Measurements from ENCODE around the gene DMXL2. TPM values are rescaled to one million over a fixed set of nuclear protein-coding genes. Genes with fewer than 3 reads are reported as not detected.
A peak's percentile ranks its signal among the peaks of the same experiment; 100 is the strongest.

Gene DMXL2
- total and polyA plus RNA-seq, 9 of the 15 experiments (the other 6 are each of a cell fraction or from before 2014, with no cell fraction given): 9.3 to 57.7 (median 30.7) TPM

GRCh38 chr15:51516291-51516690 lies 106.3 kb downstream of the DMXL2 start (continued):
- no peak for TF ChIP-seq SFPQ (IDR thresholded peaks at IDR 0.05; ENCODE audit: low read depth, low read length)
- TF ChIP-seq NR0B1 (IDR thresholded peaks at IDR 0.05; ENCODE audit: partially characterized antibody): no peak

- Histone ChIP-seq H3K36me3 (ENCODE audit: control insufficient read depth, insufficient read depth, low read length) (peaks cover 18% of the 10 kb centered on the region; the same call in 1 of the 3 replicates), H3K4me1 (replicated peaks in 1 of 2; ENCODE audit: control insufficient read depth in 2 of 2, insufficient read depth in 2 of 2, low read length in 2 of 2) (no peaks in the 10 kb centered on the region), H3K27ac (ENCODE audit: extremely low read depth, low read depth, low read length) (no peak overlapping the region), H3K27me3 (ENCODE audit: control insufficient read depth in 2 of 2, insufficient read depth in 2 of 2, low read length in 2 of 2) (no peaks in the 10 kb centered on the region), H3K9me1 (ENCODE audit: control insufficient read depth, insufficient read depth, low read length) (no peaks in the 10 kb centered on the region), H3K4me2 (ENCODE audit: insufficient read depth, low read length) (no peak overlapping the region), H3K79me2 (ENCODE audit: control insufficient read depth, insufficient read depth, low read length) (no peaks in the 10 kb centered on the region), H4K20me1 (replicated peaks; ENCODE audit: control insufficient read depth, insufficient read depth, low read length) (no peaks in the 10 kb centered on the region), H2AFZ (ENCODE audit: low read depth, low read length) (no peak overlapping the region), H3K9ac (ENCODE audit: insufficient read depth in 1 of 2, low read depth in 2 of 2, low read length in 2 of 2) (no peak overlapping the region), H3K9me3 (replicated peaks; ENCODE audit: control insufficient read depth, insufficient read depth, low read depth, low read length) (no peaks in the 10 kb centered on the region), H3K4me3 (no peak overlapping the region)
- FAIRE-seq: peak; percentile 64
- ATAC-seq: no peak
- no peak for DNase-seq (ENCODE audit: extremely low read depth in 1 of 4, low spot score in 3 of 4)
- intact Hi-C loops (cut with micrococcal nuclease) (no loop called here), in situ Hi-C loops (cut with MboI) (no loop called here)
- ChIA-PET CTCF (ENCODE audit: low intra/inter-chr PET ratio) (no interaction called here), POLR2A (no interaction called here)
- TF ChIP-seq DMBX1 (CRISPR knock-in tag; IDR thresholded peaks at IDR 0.05; ENCODE audit: borderline replicate concordance) (no peak), ZNF668 (CRISPR knock-in tag; IDR thresholded peaks at IDR 0.05) (no peak), ELF1 (tag; IDR thresholded peaks at IDR 0.05) (no peak), NR1H2 (CRISPR knock-in tag; IDR thresholded peaks at IDR 0.05) (no peak), ZNF212 (CRISPR knock-in tag; IDR thresholded peaks at IDR 0.05) (no peak), ZC3H4 (CRISPR knock-in tag; IDR thresholded peaks at IDR 0.05; ENCODE audit: borderline replicate concordance) (no peak)
- no TSS peak for BruUV-seq (replicated peaks)
- WGBS (ENCODE audit: insufficient coverage, low coverage, missing lambda C conversion rate): 65% methylated on average over 1 of the region's 1 CpG
Measured at GRCh38 chr15:51505251-51505650, 117.3 kb downstream of the DMXL2 start.
